Endothelial cell of umbilical vein (primary cell): ENCODE measurements around the gene FSIP1. TPM values are rescaled to one million over a fixed set of nuclear protein-coding genes. Genes with fewer than 3 reads are reported as not detected.

Experiments used
- BruUV-seq: library from RNA; stranded (reverse); fragments of 400-500 nt; replicated peaks from 2 replicates; lab custom pipeline; 2021; lab: Mats Ljungman, UMichigan
- CTCF ChIA-PET: fragments of 300-600, 350-600 bp; sonication (Branson Sonifier 250); formaldehyde crosslinking; loops from one replicate; lab custom pipeline; 2021; ENCODE audit warnings: antibody characterized with exemption, inconsistent platforms; lab: Charles Lee
- POLR2A ChIA-PET: fragments of 300-600, 350-600 bp; sonication (Branson Sonifier 250); formaldehyde crosslinking; loops from one replicate; lab custom pipeline; 2021; ENCODE audit warnings: antibody characterized with exemption, inconsistent platforms; lab: Charles Lee
- DNase-seq: peaks from one replicate; pipeline ENCODE4 v3.0.0-alpha.2; 2011; ENCODE audit warnings: low read depth, low spot score
- FAIRE-seq: peaks from 2 replicates; lab custom pipeline; 2011; peaks lifted over from hg19 to GRCh38; lab: Jason Lieb, UNC
- H2AFZ ChIP-seq: 2 replicates; pipeline ENCODE4 v1.6.0; 2012; ENCODE audit warnings: low read depth, low read length, control low read depth, inconsistent platforms
- H3K27ac ChIP-seq: 2 replicates; pipeline ENCODE4 v1.5.1; 2011; ENCODE audit warnings: low read depth, mild to moderate bottlenecking, control low read depth, low read length, moderate library complexity; ENCODE audit not compliant: insufficient read depth
- H3K27me3 ChIP-seq, 2 experiments: 2 replicates each; pipeline versions ENCODE4 v1.6.0 to v1.6.1; 2011; ENCODE audit warnings: low read length in 2 of 2, mixed read lengths in 1 of 2; ENCODE audit not compliant: control insufficient read depth in 2 of 2, insufficient read depth in 2 of 2
- H3K36me3 ChIP-seq, 2 experiments: 2 replicates in 1 of 2; 3 replicates in 1 of 2; pipeline ENCODE4 v1.5.1; 2011; ENCODE audit warnings: low read length in 2 of 2, mild to moderate bottlenecking in 1 of 2, moderate library complexity in 1 of 2; ENCODE audit not compliant: control insufficient read depth in 2 of 2, insufficient read depth in 2 of 2; ENCODE audit errors: extremely low read depth in 1 of 2
- H3K4me1 ChIP-seq: 3 replicates; pipeline ENCODE4 v1.5.1; 2011; ENCODE audit warnings: mild to moderate bottlenecking, low read length; ENCODE audit not compliant: control insufficient read depth, insufficient read depth; ENCODE audit errors: extremely low read depth
- H3K4me2 ChIP-seq: 2 replicates; pipeline ENCODE4 v1.6.1; 2011; ENCODE audit warnings: low read length, control low read depth, mixed read lengths; ENCODE audit not compliant: insufficient read depth
- H3K4me3 ChIP-seq, 3 experiments: fragments of 200-600 bp in 1 of 3; sonication (generic), shearing (Covaris generic) in 1 of 3; replicated peaks in 1 of 3; 2 replicates each; pipeline ENCODE4 v1.5.1; 2011 to 2016; ENCODE audit warnings: control low read depth in 3 of 3, low read length in 3 of 3, mild to moderate bottlenecking in 2 of 3, inconsistent platforms in 1 of 3, low read depth in 1 of 3, moderate library complexity in 1 of 3; ENCODE audit not compliant: insufficient read depth in 1 of 3
- H3K79me2 ChIP-seq: 2 replicates; pipeline ENCODE4 v1.6.0; 2012; ENCODE audit warnings: low read length, inconsistent platforms; ENCODE audit not compliant: control insufficient read depth, insufficient read depth
- H3K9ac ChIP-seq: replicated peaks from 2 replicates; pipeline ENCODE3; 2011; ENCODE audit warnings: low read length, control low read depth; ENCODE audit not compliant: insufficient read depth; ENCODE audit errors: extremely low read depth
- H3K9me1 ChIP-seq: replicated peaks from 3 replicates; pipeline ENCODE4 v1.6.0; 2011; ENCODE audit warnings: mild to moderate bottlenecking, low read length; ENCODE audit not compliant: control insufficient read depth, insufficient read depth; ENCODE audit errors: extremely low read depth
- H3K9me3 ChIP-seq: replicated peaks from 2 replicates; pipeline ENCODE4 v1.5.1; 2012; ENCODE audit warnings: low read length, inconsistent platforms; ENCODE audit not compliant: control insufficient read depth, insufficient read depth
- H4K20me1 ChIP-seq: replicated peaks from 2 replicates; pipeline ENCODE3; 2011; ENCODE audit warnings: mild to moderate bottlenecking, low read length; ENCODE audit not compliant: control insufficient read depth, insufficient read depth; ENCODE audit errors: extremely low read depth
- EZH2 ChIP-seq: IDR thresholded peaks from 2 replicates; pipeline ENCODE4 v1.6.1; 2012; ENCODE audit warnings: borderline replicate concordance, low read depth, mild to moderate bottlenecking, moderate library complexity, low read length, inconsistent platforms; ENCODE audit not compliant: severe bottlenecking
- FOS ChIP-seq: IDR thresholded peaks from 2 replicates; pipeline ENCODE4 v1.6.1; 2011; ENCODE audit warnings: mild to moderate bottlenecking, low read length, moderate library complexity, borderline replicate concordance; ENCODE audit not compliant: insufficient read depth
- GATA2 ChIP-seq: IDR thresholded peaks from 2 replicates; pipeline ENCODE4 v1.7.0; 2011; ENCODE audit warnings: low read depth, mild to moderate bottlenecking, moderate library complexity, mixed read lengths, low read length; ENCODE audit not compliant: insufficient read length, insufficient read depth
- JUN ChIP-seq: IDR thresholded peaks from 2 replicates; pipeline ENCODE4 v1.6.1; 2011; ENCODE audit warnings: borderline replicate concordance, low read depth; ENCODE audit not compliant: insufficient read length, insufficient read depth
- MYC ChIP-seq: IDR thresholded peaks from one replicate; pipeline ENCODE4 v1.6.1; 2011; ENCODE audit warnings: mild to moderate bottlenecking, low read depth, low read length
- POLR2A ChIP-seq: IDR thresholded peaks from 2 replicates; pipeline ENCODE4 v1.6.1; 2012; ENCODE audit warnings: low read depth, mild to moderate bottlenecking, control low read depth, low read length
- POLR2AphosphoS5 ChIP-seq: IDR thresholded peaks from 2 replicates; pipeline ENCODE4 v1.6.1; 2012; ENCODE audit warnings: low read depth, mild to moderate bottlenecking, control low read depth, low read length, moderate library complexity; ENCODE audit not compliant: insufficient read depth
- dilution Hi-C: fragments of 300-500 bp; cut with MboI; formaldehyde crosslinking; loops from one replicate; pipeline ENCODE4 v1.15.0; 2019; ENCODE audit warnings: low sequenced_read_pairs; ENCODE audit not compliant: extremely low pct_ligation_motif_present
- intact Hi-C: fragments of 100-400 bp; cut with micrococcal nuclease; formaldehyde crosslinking; loops from one replicate; pipeline ENCODE4 v1.10.0; 2022
- polyA plus RNA-seq, 4 experiments: library from polyadenylated mRNA; depleted of rRNA in 3 of 4; stranded (reverse) in 3 of 4; unstranded in 1 of 4; fragments of >200 nt; gene quantifications; 2 replicates each; pipeline versions ENCODE4 v1.2.1 to v1.2.3, GENCODE V29; 2011 to 2012; ENCODE audit warnings: missing spikeins in 1 of 4
- total RNA-seq: library from RNA; stranded (reverse); gene quantifications from 2 replicates; pipeline ENCODE4 v1.2.3, GENCODE V29; 2021
- TF ChIP-seq, protein P1 (sequence below): IDR thresholded peaks from 2 replicates; pipeline ENCODE4 v1.6.1; 2011; ENCODE audit not compliant: insufficient read depth, insufficient read length
- TF ChIP-seq, protein P2 (sequence below), 2 donors: IDR thresholded peaks; 1 replicate in 1 of 2; 2 replicates in 1 of 2; pipeline ENCODE4 v1.5.1; 2011; ENCODE audit warnings: low read length in 2 of 2, mild to moderate bottlenecking in 2 of 2, moderate library complexity in 2 of 2, control low read depth in 1 of 2, inconsistent platforms in 1 of 2, low read depth in 1 of 2; ENCODE audit not compliant: insufficient read depth in 1 of 2; ENCODE audit errors: extremely low read depth in 1 of 2

The FSIP1 gene
- total and polyA plus RNA-seq, 2 donors (not counting 3 experiments of a cell fraction or from before 2014, with no cell fraction given), result 0.23 to 1.1 TPM

DNA sequence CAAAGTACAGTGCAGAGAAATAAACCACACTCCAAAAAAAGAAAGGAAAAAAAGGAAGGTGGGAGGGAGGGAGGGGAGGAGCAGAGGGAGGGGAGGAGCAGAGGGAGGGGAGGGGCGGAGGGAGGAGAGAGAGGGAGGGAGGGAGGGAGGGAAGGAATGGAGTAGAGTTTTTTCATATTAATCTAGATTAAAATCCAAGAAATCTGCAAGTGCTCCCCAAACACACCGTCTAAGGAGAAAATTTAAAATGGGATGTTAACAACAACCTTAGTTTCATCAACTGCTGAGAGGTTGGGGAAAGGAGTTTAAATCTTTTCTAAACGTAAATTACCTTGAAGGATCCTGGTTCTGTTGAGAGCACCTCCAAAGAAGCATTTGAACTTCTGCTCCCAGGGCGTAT is 6.6 kb downstream of the FSIP1 start:
- intact Hi-C loops (no loop called here), dilution Hi-C loops (no loop called here)
- H3K27ac ChIP-seq, result no peak overlapping the region
- DNase-seq, result no peak
- no peaks in the 10 kb centered on the region for H3K79me2 ChIP-seq
- no peaks in the 10 kb centered on the region for H3K4me1 ChIP-seq
- H3K9me1 ChIP-seq, result no peaks in the 10 kb centered on the region
- no peaks in the 10 kb centered on the region for H3K36me3 ChIP-seq
- TF ChIP-seq JUN (no peak), EZH2 (no peak), POLR2A (no peak), POLR2AphosphoS5 (no peak), FOS (no peak), GATA2 (no peak), MYC (no peak)
- TF ChIP-seq, protein P1, sequence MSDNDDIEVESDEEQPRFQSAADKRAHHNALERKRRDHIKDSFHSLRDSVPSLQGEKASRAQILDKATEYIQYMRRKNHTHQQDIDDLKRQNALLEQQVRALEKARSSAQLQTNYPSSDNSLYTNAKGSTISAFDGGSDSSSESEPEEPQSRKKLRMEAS, result no peak
- TF ChIP-seq, protein P2, sequence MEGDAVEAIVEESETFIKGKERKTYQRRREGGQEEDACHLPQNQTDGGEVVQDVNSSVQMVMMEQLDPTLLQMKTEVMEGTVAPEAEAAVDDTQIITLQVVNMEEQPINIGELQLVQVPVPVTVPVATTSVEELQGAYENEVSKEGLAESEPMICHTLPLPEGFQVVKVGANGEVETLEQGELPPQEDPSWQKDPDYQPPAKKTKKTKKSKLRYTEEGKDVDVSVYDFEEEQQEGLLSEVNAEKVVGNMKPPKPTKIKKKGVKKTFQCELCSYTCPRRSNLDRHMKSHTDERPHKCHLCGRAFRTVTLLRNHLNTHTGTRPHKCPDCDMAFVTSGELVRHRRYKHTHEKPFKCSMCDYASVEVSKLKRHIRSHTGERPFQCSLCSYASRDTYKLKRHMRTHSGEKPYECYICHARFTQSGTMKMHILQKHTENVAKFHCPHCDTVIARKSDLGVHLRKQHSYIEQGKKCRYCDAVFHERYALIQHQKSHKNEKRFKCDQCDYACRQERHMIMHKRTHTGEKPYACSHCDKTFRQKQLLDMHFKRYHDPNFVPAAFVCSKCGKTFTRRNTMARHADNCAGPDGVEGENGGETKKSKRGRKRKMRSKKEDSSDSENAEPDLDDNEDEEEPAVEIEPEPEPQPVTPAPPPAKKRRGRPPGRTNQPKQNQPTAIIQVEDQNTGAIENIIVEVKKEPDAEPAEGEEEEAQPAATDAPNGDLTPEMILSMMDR (IDR thresholded peaks at IDR 0.05; ENCODE audit: extremely low read depth in 1 of 2, insufficient read depth in 1 of 2, low read depth in 1 of 2, low read length in 2 of 2), result no peak
- H3K4me2 ChIP-seq, result no peak overlapping the region
- H3K9ac ChIP-seq, result no peak overlapping the region
- no peak overlapping the region for H2AFZ ChIP-seq
- CTCF ChIA-PET, result no interaction called here
- POLR2A ChIA-PET, result no interaction called here
- H4K20me1 ChIP-seq, result no peaks in the 10 kb centered on the region
- FAIRE-seq, result no peak
- no peak overlapping the region for H3K4me3 ChIP-seq
- no TSS peak for BruUV-seq
- no peaks in the 10 kb centered on the region for H3K9me3 ChIP-seq
- H3K27me3 ChIP-seq, result no peaks in the 10 kb centered on the region
